Measurements from ENCODE around the gene CYB5A.

The CYB5A gene

DNA sequence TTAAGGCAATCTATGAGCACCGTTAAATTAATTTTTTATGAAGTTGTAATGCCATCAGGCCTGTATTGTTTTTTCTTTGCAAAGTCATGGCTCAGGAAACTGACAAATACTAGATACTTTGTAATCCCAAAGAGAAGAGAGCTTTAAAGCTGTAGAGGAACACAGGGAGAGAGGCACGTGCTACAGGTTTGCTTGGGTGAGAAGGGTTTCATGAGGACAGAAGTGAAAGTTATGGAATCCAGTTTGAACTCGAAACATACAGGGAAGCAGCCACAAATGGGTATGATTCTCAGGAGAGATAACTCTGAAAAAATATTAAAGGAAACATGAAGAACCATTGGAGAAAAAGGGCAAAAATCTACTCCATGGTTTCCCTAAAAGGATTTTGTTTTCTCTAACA is 49.8 kb downstream of the CYB5A start:
- no peak for DNase-seq

DNA sequence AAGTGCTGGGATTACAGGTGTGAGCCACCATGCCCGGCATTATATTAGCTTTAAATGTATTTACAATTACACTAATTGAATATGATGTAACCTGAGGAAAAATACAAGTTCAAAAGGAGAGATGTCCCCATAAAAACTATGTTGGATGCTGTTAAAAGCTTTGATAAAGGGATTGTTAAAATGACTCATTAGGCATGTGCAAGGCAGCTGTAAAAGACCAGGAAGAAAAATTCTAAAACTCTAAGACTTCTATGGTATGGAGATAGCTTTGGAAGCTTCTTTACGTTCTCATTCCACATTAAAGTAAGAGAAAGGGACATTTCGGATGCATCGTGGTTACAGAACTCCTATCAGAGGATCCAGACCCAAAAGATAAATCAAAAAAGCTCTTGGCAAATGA is 50.3 kb downstream of the CYB5A start:
- no peak for DNase-seq

DNA sequence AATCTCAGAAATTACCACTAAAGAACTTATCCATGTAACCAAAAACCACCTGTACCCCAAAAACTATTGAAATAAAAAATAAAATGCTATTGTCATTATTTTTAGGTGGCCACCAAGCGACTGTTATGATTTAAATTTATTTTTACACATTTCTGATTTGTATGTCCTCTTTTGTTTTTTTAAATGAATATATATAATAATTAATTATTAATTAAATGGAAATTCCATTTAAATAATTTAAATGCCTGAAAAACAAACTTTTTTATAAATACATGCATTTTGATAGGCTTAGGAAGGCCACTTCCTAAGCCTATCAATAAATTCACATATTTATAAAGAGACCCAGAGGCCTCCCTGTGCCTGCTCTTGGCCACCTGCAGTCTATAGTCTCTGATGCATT is 52.2 kb downstream of the CYB5A start:
- DNase-seq: no peak

DNA sequence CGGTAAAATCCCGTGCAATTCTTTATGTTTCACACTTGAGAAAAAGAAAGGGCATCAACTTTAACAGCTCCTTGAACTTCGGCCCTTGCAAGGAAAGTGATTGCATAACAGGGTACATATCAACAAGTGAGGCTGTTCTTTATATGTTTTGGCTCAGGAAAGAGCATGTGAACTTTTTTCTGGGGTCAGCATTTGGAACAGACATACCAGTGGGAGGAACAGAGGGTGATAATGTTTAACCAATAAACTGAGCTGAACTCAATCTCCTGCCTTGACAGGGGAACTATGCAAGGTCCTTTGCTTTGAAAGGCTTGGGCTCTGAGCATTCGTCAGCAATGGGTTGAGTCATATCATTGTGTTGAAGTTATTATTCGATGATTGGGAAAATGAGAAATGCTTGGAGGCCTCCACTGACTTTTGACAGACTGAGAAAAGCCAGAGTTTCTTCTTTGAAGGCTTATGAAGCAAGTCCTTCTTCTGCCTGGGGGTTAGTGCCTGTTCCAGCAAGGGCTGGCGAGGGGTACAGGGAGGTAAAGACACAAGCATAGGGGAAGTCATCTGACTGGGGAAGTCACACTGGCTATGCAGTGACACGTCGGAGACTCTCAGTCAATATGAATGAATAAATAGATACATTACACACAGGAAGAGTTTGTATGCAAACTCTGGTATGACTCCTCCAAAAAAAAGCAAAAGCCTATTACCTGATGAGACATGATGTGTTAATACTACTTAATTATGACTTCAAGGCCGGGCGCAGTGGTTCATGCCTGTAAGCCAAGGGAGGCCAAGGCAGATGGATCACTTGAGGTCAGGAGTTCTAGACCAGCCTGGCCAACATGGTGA is 57.2 kb downstream of the CYB5A start:
- no peak for DNase-seq

DNA sequence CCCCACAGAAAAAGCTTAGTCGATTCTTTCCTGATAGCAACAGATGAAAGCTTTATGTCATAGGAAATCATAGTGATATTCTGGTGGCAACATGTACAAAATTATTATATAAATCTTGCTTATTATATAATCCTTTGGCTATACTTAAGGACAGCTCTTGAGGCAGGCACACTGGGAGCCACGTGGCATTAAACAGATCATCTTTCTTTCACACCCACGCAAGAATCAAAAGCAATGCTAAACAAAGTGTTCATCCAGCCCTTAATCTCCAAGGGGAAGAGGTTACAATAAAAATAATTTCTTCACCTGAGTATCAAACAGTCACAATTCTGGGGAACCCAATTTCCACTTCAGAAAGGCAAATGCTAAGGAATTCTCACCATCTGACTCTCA is 57.8 kb downstream of the CYB5A start:
- DNase-seq: no peak

DNA sequence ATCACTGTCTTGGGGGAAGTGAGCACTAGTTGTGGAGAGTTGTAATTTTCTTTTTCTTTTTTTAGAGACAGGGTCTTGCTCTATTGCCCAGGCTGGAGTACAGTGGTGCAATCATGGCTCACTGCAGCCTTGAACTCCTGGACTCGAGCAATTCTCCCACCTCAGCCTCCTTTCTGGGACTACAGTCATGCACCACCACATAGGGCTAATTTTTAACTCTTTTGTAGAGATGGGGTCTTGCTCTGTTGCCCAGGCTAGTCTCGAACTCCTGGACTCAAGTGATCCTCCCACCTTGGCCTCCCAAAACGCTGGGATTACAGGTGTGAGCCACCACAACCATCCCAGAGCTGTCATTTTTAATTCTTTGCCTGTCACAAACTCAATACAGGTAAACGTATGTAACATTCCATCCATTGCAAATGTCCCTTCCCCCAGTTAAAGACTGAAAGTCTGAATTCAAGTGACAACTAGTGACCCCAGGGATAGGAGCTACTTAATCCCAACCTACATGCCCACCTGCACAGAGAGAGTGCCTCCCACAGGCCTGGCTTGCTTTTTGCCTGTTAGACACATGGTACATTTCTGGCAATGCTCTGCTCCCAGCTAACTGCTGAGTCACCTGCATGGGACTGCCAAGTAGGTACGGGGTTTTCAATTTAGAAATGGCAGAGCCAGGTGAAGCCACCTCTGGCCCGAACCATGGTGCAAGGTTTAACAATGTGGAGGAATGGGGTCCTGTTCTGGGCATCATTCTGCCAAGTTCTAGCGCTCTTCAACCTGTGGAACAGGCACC is 60.6 kb downstream of the CYB5A start:
- no peak for DNase-seq

DNA sequence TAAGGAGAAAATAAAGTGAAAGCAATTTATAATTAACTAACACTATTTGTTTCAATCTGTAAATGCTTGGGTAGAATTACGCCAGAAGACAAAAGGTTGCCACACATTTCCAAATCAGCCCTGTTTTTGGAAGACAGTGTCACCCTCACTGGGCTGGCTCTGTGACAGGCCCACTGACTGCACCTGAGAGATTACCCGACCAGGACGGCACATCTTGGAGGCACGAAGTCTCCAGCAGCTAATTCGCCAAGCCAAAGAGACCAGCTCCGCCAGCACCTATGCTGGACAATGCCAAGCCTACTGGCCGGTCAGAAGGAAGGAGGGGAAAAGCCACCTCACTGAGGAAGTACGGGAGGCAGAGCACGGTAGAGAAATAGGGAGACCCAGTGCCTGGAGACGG is 61.9 kb downstream of the CYB5A start:
- no peak for DNase-seq

DNA sequence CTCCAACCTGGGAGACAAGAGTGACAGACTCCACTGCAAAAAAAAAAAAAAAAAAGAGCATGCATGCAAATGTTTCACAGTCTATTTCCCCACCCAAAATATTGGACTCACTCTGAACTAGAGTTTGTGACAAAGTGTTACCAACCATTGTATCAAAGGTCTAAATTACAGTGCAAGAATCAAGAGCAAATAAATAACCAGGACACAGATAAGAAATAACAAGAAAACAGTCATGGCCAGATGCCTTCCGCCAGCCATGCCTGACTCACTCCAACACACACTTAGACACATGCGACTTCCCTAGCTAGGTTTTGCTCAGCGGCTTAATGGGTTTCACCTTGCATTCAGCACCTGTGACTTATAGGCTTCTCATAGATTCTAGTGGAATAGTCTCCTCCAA is 62.8 kb downstream of the CYB5A start:
- no peak for DNase-seq

DNA sequence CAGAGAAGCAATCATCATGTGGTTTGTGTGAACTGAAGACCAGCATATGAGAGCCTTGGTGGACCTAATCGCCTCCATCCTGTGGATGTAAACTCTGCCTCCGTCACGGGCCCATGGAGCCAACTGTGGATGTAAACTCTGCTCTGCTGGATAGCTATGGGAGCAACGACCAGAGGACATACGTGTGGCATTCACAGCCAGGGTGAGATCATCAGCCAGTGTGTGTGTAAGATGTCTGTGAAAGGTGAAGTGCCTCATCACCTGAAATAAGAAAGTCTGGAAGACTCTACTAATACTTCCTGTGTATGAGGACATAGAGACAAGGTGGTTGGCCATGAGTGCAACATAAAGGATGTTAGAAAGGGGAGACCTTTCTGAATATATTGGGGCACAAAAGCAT is 63.5 kb downstream of the CYB5A start:
- no peak for DNase-seq

DNA sequence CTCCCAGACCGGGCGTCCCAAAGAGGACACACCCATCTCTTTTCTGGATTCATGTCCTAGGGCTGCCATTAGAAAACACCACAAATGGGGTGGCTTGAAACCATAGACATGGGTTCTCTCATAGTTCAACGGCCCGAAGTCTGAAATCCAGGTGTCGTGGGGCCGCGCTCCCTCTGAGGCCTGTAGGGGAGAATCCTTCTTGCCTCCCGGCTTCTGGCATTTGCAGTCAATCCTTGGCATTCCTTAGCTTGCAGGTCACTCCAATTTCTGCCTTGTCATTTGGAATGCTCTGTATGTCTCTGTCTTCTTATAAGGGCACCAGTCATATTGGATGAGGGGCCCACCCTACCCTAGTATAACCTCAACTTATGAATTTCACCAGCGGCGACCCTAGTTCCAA is 65.1 kb downstream of the CYB5A start:
- no peak for DNase-seq

DNA sequence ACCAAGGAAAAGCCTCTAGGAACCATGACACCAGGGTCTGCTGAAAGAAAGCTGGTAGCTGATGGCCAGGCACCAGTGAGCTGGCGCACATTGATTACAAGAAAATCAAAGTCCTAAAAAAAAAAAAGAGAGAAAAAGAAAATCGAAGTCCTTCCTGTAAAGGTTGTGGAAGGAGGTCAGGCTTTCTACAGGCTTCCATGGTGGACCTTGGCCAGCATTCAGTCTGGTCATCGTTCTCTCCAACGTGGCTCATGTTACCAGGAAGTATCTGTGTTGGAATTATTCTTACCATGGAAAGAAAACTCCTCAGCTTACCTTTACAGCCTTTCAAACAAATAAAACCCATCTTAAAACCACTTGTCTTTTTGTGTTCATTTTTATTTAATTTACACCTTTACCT is 65.6 kb downstream of the CYB5A start:
- DNase-seq: no peak

DNA sequence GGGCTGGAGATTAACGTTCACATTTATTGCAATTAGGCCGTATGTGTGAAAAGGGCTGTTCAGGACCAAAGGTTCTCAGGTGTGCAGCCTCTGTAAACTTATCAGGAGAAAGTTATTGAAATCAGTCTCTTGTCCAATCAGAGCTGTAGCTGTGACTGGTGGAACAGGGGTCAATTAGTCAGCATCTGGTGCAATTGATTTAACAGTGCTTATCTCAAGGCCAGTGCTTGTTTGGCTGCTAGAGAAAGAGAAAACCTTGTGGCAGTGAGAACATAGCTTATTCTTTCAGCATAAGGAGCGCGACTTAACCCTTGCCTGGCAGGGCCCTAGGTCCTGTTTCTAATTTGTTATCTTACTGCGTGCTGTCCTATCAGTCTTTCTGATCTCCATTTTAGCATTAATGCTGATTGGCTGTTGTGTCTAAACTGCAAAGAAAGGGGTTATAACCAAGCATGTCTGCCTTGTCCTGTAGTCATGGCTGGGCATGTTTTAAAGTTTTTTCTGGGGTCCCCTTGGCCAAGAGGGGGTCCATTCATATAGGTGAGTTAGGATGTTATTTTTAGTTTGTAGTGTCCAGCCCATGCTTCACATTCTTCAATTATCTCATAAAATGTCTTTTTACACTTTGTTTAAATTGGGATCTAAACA is 66.4 kb downstream of the CYB5A start:
- DNase-seq: no peak

DNA sequence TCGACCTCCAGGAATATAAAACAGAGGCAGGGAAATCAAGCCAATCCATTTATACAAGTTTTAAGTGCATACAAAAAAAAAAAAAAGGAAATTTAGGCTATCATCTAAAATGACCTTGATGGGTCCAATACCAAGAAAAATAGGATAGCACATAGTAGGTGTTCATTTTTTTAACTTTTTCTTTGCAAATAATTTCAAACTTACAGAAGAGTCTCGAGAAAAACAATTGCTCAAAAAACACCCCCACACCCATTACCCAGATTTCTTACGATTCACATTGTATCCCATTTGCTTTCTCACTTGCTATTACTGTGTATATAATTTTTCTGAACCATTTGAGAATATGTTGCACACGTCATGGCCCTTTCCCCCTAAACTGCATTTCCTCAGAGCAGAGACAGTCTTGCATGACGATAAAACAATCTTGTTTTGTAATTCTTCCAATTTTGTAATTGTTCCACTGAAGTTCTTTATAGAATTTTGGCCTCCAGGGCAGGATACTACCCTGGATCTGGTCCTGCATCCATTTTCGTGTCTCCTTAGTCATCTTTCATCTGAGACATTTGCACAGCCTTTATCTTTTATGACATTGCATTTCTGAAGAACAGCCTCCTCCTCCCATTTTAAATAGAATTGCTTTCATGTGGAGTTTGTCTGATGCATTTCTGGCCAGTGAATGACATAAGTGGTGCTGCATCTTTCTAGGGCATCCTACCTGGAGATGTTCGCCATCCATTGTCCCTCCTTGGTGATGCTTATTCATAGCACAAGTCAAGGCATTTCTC is 68.9 kb downstream of the CYB5A start:
- DNase-seq: no peak

DNA sequence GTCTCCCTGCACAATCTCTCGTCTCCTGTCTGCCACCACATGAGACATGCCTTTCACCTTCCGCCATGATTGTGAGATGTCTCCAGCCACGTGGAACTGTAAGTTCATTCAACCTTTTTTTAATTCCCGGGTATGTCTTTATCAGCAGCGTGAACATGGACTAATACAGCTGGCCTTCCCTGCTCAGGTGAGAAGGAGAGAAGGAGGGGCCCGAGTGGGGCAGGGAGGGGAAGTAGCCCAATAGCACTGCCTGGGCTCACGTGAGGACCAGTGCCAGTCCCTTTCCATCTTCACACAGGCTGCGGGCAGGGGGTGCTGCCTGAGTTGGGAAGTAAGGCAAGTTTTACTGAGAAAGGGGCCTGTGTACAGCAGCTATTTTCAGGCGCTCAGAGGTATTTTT is 70.7 kb downstream of the CYB5A start:
- no peak for DNase-seq

DNA sequence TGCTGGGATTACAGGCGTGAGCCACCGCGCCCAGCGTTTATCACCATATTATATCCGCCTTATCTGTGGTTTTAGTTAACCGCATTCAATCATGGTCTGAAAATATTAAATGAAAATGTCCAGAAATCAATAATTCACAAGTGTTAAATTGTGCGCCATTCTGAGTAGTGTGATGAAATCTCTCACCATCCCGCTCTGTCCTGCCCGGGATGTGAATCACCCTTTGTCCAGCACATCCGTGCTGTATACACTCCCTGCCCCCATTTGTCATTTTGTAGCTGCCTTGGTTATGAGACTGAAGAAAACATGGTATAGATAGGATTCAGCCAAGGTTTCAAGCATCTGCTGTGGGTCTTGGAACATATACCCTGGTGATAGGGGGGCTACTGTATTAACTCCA is 72.7 kb downstream of the CYB5A start:
- no peak for DNase-seq

DNA sequence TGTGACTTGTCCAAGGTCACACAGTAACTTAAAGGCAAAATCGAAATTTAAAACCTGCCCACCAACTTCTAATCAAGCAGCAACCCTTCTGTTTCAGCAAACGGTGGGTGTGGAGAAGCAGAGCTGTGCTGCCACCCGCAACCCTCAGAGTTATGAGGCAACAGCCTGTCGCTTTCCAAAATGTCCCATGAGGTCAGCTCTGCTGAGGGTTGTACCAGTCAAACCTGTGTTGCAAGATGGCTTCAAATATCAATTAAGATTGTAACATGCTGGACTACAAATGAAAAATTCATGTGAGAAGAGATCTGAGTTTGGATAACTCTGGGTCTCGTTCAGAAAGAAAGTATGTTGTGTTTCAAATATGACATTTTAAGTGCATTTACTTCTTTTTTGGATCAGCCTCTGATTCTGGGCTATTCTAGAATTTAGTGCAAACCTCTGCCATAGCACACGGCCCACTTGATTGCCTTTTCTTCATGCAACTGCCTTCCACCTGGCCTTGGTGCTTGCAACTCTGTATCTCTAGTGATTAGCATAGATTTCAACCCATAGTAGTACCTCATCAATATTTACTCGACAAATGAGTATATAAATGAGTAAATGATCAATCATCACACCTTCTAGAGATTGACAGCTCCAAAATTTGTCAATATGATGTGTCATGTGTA is 74.2 kb downstream of the CYB5A start:
- no peak for DNase-seq

DNA sequence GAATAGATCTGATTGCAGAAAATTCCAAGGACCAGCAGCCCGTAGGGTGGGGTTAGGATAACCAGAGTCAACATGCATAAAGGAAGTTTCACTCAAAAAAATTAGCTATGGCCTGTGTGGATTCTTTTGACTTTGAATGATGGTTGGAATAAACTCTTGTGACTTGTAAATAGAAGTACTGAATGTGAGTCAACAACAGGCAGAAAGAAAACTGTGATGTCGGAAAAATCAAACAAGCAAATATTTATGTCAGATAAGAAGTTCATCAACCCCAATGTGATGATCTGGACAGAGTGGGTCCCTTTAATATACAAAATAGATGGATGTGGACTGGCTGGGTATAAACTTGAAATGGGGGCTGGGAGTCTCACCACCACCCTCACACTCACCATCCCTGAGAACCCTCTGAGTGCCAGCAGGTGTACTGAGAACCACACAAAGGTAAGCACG is 75.1 kb downstream of the CYB5A start:
- no peak for DNase-seq

DNA sequence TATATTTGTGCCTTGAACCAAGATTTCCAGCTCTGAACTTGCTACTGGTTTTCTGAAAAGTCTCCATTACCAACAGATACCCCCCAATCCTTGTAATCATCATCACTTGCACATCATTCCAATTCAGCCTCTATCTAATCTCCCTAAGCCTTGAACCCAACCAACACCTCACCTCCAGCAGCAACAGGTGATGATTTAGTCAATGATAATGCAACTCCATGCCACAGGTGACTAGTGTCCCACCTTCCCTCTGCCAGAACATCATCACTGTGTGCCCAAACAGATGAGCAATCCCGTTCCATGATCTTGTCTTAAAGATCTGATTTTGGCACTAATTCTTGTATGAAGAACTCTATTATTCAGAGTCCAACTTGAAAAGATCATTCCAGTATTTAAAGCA is 75.9 kb downstream of the CYB5A start:
- DNase-seq: no peak

DNA sequence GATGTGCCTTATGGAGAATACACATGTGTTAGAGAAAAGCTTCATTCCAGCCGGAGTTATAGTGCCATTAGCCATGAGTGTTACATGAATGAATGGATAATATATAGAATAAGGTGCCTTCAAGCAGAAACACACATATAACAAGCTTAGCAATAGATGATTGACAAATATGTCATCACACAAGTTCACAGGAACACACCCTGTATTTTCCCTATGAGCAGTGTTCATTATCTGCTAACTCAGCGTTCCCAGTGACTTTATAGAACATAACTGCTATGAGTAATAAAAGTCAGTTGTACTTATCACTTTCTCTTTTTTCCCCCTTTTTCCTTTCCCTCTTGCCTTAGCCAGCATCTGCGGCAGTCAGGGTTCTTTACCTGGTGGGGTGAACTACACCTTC is 78.3 kb downstream of the CYB5A start:
- no peak for DNase-seq

DNA sequence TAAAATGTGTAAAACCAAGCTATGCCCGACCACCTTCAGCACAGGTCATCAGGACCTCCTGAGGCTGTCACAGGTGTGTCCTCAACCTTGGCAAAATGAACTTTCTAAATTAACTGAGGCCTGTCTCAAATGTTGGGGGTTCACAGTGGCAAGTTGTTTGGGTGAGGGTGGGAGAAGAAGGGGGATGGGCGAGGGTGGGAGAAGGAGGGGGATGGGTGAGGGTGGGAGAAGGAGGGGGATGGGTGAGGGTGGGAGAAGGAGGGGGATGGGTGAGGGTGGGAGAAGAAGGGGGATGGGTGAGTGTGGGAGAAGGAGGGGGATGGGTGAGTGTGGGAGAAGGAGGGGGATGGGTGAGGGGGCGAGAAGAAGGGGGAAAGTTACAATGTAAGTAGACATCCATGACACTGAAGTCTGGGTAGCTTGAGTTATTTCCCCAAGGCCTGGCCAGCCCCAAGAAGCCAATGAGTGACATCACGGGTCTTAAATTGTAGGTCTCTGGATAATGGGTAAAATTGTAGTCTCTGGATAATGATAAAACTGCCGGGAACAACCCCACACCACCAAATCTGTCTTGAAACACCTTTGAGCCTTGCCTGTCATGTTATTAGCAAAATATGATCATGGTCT is 87.1 kb downstream of the CYB5A start:
- DNase-seq: no peak

DNA sequence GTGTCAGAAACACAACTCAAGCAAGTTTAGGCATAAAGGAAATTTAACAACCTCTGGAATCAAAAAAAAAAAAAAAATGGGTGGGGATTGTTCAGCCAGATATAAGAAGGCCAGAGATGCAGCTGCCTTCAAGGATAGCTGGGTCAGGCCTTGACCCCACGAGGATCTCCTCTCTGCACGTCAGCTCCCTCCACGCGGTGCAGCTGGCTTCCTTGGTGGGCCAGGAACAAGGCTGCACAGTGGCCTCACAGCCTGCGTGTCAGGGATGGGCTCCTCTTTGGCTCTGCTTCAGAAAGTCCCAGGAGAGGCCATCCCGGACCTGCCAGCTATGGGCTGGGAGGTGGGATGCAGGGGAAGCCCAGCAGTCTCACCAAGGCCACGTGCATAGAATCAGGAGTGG is 88.0 kb downstream of the CYB5A start:
- DNase-seq: no peak

Data from NCI-H2029 (cell line).